NCI-H345 treated with DMSO at 0.1 percent for 48 hours (cell line): ENCODE results near the gene ROR2.

ENCODE experiments used
- DNase-seq: peaks from one replicate; lab custom pipeline; 2025; ENCODE audit not compliant: unreplicated experiment; lab: John Stamatoyannopoulos, UW

Gene ROR2

GRCh38 chr9:91724609-91725505 lies 225.2 kb downstream of the ROR2 start:
- no peak for DNase-seq

DNA sequence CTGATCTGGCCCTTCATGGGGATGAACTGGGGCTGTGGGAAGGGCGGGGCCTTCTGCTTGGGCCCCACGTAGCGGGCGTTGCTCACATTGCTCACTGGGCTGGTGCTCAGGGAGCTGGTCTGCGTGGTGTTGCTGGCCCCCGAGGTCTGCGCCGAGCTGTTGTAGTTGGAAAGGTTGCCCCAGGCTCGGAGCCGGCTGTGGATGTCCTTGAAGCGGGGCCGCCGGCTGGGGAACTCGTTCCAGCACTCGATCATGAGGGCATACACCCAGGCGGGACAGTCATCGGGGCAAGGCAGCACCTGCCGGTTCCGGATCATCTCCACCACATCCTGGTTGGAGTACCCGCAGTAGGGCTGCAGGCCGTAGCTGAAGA lies 226.0 kb downstream of the ROR2 start:
- no peak for DNase-seq

DNA sequence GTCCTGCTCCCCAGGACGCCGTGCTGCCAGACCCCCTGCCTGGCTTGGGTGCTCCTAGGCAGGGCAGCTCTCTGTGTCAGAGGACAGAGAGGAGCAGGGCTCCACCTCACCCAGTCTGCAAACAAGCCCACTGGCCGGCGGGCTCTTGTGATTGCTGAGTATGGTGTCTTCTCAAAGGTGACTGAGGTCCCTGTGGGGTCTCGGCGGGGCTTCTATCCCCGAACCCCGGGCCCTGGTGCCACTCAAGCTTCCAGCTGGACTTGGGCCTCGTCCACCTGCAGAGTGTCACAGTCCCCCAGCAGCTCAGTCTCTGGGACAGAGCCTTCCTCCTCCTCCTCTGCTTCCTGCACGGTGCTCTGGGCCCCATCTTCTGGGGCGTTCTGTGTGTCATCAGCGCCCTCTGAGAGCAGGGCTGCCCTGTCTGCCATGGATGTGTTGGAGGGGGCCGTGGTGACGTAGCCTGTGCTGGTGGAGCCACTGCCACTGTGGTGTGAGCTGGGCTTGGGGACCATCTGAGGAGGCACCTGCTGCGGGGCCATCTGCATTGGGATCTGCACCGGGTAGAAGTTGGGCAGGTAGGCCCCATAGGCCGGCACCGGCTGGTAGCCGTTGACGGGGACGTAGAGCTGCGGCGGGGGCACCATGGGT lies 226.5 kb downstream of the ROR2 start:
- no peak for DNase-seq

- DNase-seq, result no peak
Observed at GRCh38 chr9:91720751-91721705, 229.0 kb downstream of the ROR2 start.

DNA sequence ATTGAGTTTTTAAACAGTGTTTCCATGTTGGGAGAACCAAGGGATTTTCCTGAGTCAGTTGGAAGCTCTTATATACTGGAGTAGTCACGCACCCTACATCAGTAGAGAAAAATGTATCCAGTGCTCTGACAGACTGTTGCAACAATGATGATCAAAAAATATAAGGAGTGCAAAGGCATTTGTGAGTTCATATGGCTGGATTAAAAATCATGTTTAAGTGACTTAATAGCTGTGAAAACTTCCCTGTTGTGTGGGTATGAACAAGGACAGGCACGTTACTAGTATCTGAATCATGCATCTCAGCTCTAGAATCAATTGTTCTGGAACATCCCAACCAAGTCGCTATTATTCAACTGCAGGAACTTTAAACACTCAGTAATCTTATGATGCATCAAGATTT lies 229.7 kb downstream of the ROR2 start:
- DNase-seq, result no peak

- DNase-seq, result no peak
Observed at GRCh38 chr9:91718071-91718470, 232.0 kb downstream of the ROR2 start.

GRCh38 chr9:91716815-91717214 lies 233.2 kb downstream of the ROR2 start:
- no peak for DNase-seq

- DNase-seq, result no peak
Observed at GRCh38 chr9:91716239-91716638, 233.8 kb downstream of the ROR2 start.

DNA sequence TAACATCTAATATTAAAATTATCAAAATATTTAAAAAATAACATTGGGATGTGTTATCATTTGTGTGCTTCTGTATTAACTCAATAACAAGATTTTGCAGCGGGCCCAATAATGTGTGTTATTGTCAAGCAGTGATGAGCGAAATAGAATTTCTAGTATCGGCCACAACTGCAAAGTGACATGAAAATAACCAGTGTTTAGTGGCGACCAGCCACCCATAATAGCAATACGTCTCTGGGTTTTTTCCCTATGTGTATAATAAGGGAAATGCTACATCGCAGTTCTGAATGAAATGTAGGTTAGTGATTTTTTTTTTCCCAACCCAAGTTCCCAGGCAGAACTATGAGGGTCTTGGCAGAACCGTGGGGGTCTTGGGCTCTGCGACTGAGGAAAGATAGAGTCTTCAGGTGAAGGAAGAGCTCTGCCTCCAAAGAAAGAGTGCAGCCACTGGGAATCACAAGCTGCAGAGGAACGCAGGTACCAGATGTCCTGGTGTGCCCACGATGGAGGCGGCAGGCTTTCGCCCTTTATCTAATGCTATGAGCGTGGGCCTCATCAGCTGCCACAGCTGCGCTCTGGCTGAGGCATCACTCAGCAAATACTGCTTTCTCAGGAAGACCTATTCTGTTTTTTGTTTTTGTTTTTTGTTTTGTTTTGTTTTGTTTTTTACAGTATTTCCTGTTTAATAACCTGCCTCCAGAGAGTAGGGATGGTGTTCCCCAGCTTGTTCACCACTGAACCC lies 235.0 kb downstream of the ROR2 start:
- DNase-seq, result no peak

DNA sequence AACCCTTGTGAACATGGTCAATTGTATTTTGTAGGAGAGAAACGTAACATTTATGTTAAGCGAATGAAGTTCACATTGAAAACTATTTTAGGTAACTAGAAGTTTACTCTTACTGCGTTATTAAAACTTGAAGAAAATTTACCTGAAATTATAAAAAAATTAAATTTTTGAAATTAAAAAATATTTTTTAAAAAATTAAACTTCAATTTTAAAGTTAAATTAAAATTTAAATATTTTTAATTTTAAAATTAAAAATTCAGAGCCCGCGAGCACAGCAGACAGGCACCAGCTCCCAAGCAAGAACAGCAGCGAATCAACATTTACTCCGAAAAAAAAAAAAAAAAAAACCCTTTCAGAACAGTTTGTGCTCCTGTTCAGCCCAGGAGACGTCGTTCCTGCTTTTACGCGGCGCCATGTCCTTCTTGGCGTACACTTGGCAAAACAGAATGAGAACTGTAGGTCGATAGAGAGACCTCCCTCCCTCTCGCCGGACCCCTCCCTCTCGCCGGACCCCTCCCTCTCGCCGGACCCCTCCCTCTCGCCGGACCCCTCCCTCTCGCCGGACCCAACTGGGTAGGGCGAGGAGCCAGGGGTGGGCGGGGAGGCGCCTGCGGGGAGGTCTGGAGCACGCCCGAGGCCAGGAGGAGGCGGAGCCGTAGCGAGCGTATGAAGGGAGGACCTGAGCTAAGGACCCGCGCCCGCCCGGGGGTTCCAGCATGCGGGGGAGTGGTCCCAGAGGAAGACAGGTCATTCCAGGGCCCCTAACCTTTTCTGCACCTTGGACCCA lies 235.8 kb downstream of the ROR2 start:
- DNase-seq, result no peak

DNA sequence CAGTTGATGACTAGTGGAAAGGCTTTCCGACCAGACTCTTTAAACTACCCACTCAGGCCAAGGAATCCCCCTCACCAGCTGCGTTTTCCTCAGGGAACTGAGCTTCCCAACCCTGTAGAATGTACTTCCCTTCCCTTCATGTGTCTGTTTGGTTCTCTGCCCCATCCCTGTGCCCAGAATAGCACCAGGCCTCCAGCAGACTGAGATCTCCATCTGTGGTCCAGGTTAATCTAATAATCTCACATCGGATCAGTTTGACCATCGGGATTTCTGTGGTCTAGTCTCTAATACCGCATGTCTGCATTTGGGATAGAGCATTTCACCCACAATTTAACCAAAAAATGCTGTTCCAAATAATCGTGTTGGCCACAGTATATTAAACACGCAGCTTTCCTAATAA lies 237.2 kb downstream of the ROR2 start:
- no peak for DNase-seq

GRCh38 chr9:91711755-91712601 lies 238.1 kb downstream of the ROR2 start:
- DNase-seq, result no peak

DNA sequence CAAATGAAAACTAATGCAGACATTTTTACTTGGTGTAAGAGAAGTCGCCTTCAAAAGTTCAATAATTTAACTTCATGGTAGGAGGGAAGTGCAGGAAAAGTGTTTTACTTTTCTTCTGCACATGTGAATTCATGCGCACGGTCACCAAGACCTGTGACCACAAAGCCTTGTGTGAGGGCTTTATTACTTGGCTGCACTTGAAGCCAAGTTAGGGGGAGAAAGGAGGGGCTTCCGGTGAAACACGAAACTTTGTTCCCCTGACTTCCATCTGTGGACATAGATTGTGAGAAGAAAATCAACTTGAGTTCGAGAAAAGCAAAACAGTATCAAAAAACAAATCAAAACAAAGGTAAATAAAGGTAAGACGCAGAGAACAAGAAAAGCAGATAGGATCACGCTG lies 239.9 kb downstream of the ROR2 start:
- no peak for DNase-seq

- no peak for DNase-seq
Observed at GRCh38 chr9:91705386-91705785, 244.6 kb downstream of the ROR2 start.

DNA sequence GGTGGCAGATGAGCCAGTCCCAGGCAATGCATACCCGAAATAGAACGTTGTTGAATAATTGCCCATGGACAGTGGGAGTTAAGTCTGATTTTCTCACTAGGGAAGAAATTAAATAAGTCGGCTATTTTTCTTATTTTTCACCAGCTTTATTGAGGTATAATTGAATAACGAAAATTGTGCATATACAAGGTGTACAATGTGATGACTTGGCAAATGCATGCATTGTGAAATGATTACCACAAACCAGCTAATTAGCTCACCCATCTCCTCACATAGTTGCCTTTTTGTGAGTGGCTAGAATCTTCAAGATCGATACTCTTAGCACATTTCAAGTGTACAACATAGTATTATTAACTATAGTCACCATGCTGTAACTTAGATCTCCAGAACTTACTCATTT lies 249.6 kb downstream of the ROR2 start:
- no peak for DNase-seq

- no peak for DNase-seq
Observed at GRCh38 chr9:91698266-91698665, 251.8 kb downstream of the ROR2 start.

DNA sequence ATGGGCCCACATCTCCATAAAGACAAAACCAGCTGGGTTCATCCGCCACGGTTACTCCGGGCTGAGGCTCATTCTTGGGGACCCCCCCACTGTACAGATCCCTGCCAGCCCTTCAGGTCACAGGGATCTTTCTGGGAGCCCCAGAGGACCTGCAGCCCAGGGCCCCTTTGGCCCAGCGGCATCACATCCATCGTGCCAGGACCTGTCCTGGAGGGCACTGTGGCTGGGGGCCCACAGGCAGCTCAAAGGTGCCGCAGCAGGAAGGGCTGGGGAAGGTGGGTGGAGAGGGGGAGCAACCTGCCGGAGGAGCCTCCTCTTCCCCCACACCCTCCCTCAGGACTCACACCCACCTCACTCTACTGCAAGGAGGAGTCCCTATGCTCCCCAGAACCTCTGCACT lies 252.8 kb downstream of the ROR2 start:
- DNase-seq, result no peak

GRCh38 chr9:91694081-91694870 lies 255.8 kb downstream of the ROR2 start:
- no peak for DNase-seq
